PFSK-1 (cell line): ENCODE measurements around the gene VGF.

ENCODE experiments used
- FOXP2 ChIP-seq: optimal IDR thresholded peaks from 2 replicates; pipeline ENCODE3; 2011; ENCODE audit warnings: borderline replicate concordance, control low read depth, inconsistent platforms; ENCODE audit not compliant: insufficient read depth; ENCODE audit errors: extremely low read length, extremely low read depth
- POLR2AphosphoS5 ChIP-seq: IDR thresholded peaks from 2 replicates; pipeline ENCODE4 v1.6.1; 2012; ENCODE audit warnings: low read depth, mild to moderate bottlenecking, control low read depth, low read length, moderate library complexity
- SIN3A ChIP-seq: IDR thresholded peaks from 2 replicates; pipeline ENCODE4 v1.6.1; 2012; ENCODE audit warnings: mild to moderate bottlenecking, low read length, moderate library complexity, borderline replicate concordance; ENCODE audit not compliant: insufficient read depth
- TAF1 ChIP-seq: IDR thresholded peaks from 2 replicates; pipeline ENCODE4 v1.6.1; 2012; ENCODE audit warnings: low read length, control low read depth, borderline replicate concordance; ENCODE audit not compliant: insufficient read depth
- TF ChIP-seq, protein P1 (sequence below), 2 experiments: IDR thresholded peaks; 2 replicates each; pipeline versions ENCODE4 v1.6.1 to v1.8.0; 2011 to 2012; ENCODE audit warnings: low read depth in 2 of 2, low read length in 2 of 2, control low read depth in 1 of 2, inconsistent platforms in 1 of 2, mild to moderate bottlenecking in 1 of 2, moderate library complexity in 1 of 2; ENCODE audit not compliant: insufficient read depth in 1 of 2

VGF gene

DNA sequence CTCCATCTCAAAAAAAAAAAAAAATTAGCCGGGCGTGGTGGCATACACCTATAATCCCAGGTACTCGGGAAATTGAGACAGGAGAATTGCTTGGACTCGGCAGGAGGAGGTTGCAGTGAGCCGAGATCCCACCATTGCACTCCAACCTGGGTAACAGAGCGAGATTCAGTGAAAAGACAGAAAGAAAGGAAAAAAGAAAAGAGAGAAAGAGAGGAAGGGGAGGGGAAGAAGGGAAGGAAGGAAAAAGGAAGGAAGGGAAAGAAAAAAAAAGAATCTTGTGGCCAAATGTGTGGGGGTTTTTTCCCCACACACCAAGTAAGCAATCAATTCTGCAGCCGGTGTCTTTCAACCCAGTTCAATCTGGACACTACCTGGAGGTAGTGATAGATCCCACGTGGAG, 23.7 kb upstream of the VGF start:
- TF ChIP-seq POLR2AphosphoS5 (no peak), FOXP2 (no peak), TAF1 (no peak), SIN3A (no peak)
- TF ChIP-seq, protein P1, sequence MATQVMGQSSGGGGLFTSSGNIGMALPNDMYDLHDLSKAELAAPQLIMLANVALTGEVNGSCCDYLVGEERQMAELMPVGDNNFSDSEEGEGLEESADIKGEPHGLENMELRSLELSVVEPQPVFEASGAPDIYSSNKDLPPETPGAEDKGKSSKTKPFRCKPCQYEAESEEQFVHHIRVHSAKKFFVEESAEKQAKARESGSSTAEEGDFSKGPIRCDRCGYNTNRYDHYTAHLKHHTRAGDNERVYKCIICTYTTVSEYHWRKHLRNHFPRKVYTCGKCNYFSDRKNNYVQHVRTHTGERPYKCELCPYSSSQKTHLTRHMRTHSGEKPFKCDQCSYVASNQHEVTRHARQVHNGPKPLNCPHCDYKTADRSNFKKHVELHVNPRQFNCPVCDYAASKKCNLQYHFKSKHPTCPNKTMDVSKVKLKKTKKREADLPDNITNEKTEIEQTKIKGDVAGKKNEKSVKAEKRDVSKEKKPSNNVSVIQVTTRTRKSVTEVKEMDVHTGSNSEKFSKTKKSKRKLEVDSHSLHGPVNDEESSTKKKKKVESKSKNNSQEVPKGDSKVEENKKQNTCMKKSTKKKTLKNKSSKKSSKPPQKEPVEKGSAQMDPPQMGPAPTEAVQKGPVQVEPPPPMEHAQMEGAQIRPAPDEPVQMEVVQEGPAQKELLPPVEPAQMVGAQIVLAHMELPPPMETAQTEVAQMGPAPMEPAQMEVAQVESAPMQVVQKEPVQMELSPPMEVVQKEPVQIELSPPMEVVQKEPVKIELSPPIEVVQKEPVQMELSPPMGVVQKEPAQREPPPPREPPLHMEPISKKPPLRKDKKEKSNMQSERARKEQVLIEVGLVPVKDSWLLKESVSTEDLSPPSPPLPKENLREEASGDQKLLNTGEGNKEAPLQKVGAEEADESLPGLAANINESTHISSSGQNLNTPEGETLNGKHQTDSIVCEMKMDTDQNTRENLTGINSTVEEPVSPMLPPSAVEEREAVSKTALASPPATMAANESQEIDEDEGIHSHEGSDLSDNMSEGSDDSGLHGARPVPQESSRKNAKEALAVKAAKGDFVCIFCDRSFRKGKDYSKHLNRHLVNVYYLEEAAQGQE (IDR thresholded peaks at IDR 0.05; ENCODE audit: insufficient read depth in 1 of 2, low read depth in 2 of 2, low read length in 2 of 2), result no peak

DNA sequence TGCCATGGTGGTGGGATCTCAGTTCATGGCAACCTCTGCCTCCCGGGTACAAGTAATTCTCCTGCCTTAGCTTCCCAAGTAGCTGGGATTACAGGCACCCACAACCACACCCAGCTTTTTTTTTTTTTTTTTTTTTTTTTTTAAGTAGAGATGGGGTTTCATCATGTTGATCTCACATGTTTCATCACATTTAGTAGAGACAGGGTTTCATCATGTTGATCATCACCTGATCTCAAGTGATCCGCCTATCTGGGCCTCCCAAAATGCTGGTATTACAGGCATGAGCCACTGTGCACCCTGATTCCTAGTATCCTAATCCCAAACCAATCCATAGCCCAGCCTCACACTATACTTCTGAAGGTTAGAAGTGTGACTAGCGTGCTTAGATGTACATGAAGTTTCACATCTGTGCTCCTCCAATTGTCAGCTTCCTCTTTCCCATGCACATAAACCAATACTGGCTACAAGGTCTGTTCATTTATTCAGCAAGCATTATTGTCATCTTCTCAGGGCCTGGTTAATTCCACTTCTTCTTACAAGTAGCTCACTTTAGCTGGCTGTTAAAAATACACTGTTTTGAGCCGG, 21.6 kb upstream of the VGF start:
- no peak for TF ChIP-seq POLR2AphosphoS5
- no peak for TF ChIP-seq TAF1
- TF ChIP-seq FOXP2, result no peak
- TF ChIP-seq SIN3A, result no peak
- TF ChIP-seq, protein P1 (IDR thresholded peaks at IDR 0.05; ENCODE audit: insufficient read depth in 1 of 2, low read depth in 2 of 2, low read length in 2 of 2), result no peak

DNA sequence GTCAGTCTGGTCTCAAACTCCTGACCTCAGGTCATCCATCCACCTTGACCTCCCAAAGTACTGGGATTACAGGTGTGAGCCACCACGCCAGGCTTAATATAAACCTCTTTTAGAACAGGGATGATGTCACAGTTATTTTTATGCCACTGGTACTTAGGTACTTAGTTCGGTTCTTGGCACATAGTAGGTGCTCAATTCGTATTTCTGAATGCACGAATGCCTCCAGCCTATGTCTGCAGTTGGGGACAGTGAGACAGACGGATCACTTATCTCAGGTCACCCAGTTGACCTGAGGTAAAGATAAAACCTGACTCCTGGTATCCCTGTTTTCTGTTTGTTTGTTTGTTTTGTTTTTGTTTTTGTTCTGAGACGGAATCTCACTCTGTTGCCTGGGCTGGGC, 20.8 kb upstream of the VGF start:
- no peak for TF ChIP-seq POLR2AphosphoS5
- TF ChIP-seq, protein P1 (IDR thresholded peaks at IDR 0.05; ENCODE audit: insufficient read depth in 1 of 2, low read depth in 2 of 2, low read length in 2 of 2), result no peak
- TF ChIP-seq TAF1, result no peak

DNA sequence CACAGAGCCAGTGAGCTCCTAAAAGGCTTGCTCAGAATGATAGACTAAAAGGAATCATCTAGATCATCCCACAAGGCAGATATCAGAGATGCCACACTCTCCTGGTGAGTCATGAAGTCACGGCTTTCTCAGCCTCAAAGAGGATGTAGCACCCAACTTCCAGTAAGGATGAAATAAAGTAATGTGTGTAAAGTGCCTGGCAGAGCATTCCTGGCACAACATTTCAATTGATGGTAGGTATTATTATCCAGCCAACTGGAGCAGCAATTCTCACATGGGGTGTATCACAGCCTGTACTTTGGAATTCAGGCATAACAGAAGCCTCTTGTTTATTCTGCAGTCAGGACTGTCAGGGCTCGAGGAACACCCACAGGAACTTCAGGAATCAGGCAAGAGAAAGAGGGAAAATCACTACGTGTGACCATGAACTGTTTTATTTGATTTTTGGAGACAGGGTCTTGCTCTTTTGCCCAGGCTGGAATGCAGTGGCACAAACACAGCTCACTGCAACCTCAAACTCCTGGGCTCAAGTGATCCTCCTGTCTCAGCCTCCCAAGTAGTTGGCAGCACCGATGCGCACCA, 20.0 kb upstream of the VGF start:
- TF ChIP-seq FOXP2 (no peak), SIN3A (no peak), POLR2AphosphoS5 (no peak), TAF1 (no peak)
- TF ChIP-seq, protein P1 (IDR thresholded peaks at IDR 0.05; ENCODE audit: insufficient read depth in 1 of 2, low read depth in 2 of 2, low read length in 2 of 2), result no peak
